Astrocyte of the cerebellum (primary cell): Measurements from ENCODE around the gene EDN1.

ENCODE experiments used
- DNase-seq: peaks from one replicate; pipeline ENCODE4 v3.0.0-alpha.2; 2011; ENCODE audit warnings: low read depth
- H3K4me3 ChIP-seq: 2 replicates; pipeline ENCODE4 v1.5.1; 2011; ENCODE audit warnings: mild to moderate bottlenecking, low read depth, low read length, moderate library complexity
- in situ Hi-C: cut with HindIII; loops from 2 replicates; pipeline ENCODE4 v1.10.0; 2017; ENCODE audit warnings: low sequenced_read_pairs
- TF ChIP-seq, protein P1 (sequence below): IDR thresholded peaks from 2 replicates; pipeline ENCODE4 v1.5.1; 2012; ENCODE audit warnings: low read length, low read depth, moderate library complexity, mild to moderate bottlenecking; ENCODE audit errors: missing control alignments

Gene EDN1

DNA sequence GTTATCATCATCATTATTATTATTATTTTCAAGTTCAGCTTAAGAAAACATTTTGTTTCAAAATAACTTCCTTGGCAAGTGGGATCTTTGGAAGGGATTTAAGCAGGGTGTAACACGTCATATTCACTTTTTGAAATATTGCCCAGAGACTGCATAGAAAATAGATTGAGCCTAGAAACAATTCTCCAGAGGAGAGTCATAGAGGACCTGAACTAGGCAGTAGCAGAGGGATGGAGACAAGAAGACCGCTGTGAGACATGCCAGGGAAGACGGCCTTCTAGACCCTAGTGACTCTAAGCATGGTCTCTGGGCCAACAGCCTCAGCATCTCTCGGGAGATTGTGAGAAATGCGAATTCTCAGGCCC lies 55.5 kb downstream of the EDN1 start:
- in situ Hi-C loops: no loop called here
- no peak overlapping the region for H3K4me3 ChIP-seq
- no peak for DNase-seq
- TF ChIP-seq, protein P1, sequence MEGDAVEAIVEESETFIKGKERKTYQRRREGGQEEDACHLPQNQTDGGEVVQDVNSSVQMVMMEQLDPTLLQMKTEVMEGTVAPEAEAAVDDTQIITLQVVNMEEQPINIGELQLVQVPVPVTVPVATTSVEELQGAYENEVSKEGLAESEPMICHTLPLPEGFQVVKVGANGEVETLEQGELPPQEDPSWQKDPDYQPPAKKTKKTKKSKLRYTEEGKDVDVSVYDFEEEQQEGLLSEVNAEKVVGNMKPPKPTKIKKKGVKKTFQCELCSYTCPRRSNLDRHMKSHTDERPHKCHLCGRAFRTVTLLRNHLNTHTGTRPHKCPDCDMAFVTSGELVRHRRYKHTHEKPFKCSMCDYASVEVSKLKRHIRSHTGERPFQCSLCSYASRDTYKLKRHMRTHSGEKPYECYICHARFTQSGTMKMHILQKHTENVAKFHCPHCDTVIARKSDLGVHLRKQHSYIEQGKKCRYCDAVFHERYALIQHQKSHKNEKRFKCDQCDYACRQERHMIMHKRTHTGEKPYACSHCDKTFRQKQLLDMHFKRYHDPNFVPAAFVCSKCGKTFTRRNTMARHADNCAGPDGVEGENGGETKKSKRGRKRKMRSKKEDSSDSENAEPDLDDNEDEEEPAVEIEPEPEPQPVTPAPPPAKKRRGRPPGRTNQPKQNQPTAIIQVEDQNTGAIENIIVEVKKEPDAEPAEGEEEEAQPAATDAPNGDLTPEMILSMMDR: no peak
